NCI-H2029 treated with DMSO at 0.1 percent for 48 hours (cell line): Measurements from ENCODE around the gene GLP2R.
"Not testable (repeated sequence)": the region's sequence is repeated elsewhere in the genome, so short reads cannot be mapped to it uniquely, and the experiment has no call there.

Experiments
- DNase-seq: peaks from one replicate; lab custom pipeline; 2025; lab: John Stamatoyannopoulos, UW

The GLP2R gene

GRCh38 chr17:9825641-9826150 lies at the start of gene GLP2R:
TSS of gene GLP2R (plus strand) at chr17:9825924. CDS start at chr17:9826064, 140 bp downstream.
- no peak for DNase-seq

GRCh38 chr17:9776911-9777310 lies 48.8 kb upstream of the GLP2R start:
- DNase-seq, result no peak

GRCh38 chr17:9780552-9780951 lies 45.2 kb upstream of the GLP2R start:
- no peak for DNase-seq

- DNase-seq, result no peak
These were observed 42.7 kb upstream of the GLP2R start for GRCh38 chr17:9783050-9783449.

GRCh38 chr17:9783465-9783864 lies 42.3 kb upstream of the GLP2R start:
- not testable (repeated sequence) for DNase-seq

GRCh38 chr17:9784544-9784943 lies 41.2 kb upstream of the GLP2R start:
- no peak for DNase-seq

GRCh38 chr17:9788601-9789000 lies 37.1 kb upstream of the GLP2R start:
- DNase-seq, result no peak

- no peak for DNase-seq
These were observed 35.4 kb upstream of the GLP2R start for GRCh38 chr17:9790316-9790715.

- no peak for DNase-seq
These were observed 34.5 kb upstream of the GLP2R start, which contains the start of gene DHRS7C for GRCh38 chr17:9790889-9791876. TSS of gene DHRS7C (minus strand) at chr17:9791592. CDS start at chr17:9791284, 308 bp downstream.

- no peak for DNase-seq
These were observed 33.4 kb upstream of the GLP2R start for GRCh38 chr17:9792181-9792840.

- DNase-seq, result no peak
These were observed 27.7 kb upstream of the GLP2R start for GRCh38 chr17:9798008-9798407.

- no peak for DNase-seq
These were observed 27.0 kb upstream of the GLP2R start for GRCh38 chr17:9798724-9799123.

- no peak for DNase-seq
These were observed 24.2 kb upstream of the GLP2R start for GRCh38 chr17:9801505-9801904.

GRCh38 chr17:9802294-9802693 lies 23.4 kb upstream of the GLP2R start:
- no peak for DNase-seq

- no peak for DNase-seq
These were observed 23.0 kb upstream of the GLP2R start for GRCh38 chr17:9802697-9803096.

GRCh38 chr17:9805769-9806168 lies 20.0 kb upstream of the GLP2R start:
- no peak for DNase-seq

- no peak for DNase-seq
These were observed 19.0 kb upstream of the GLP2R start for GRCh38 chr17:9806699-9807098.

- no peak for DNase-seq
These were observed 16.3 kb upstream of the GLP2R start for GRCh38 chr17:9809409-9809808.

GRCh38 chr17:9810100-9810949 lies 15.4 kb upstream of the GLP2R start:
- DNase-seq, result no peak

GRCh38 chr17:9811086-9811485 lies 14.6 kb upstream of the GLP2R start:
- DNase-seq, result no peak

GRCh38 chr17:9811537-9811936 lies 14.2 kb upstream of the GLP2R start:
- DNase-seq, result no peak

- no peak for DNase-seq
These were observed 12.6 kb upstream of the GLP2R start for GRCh38 chr17:9813166-9813565.
